ENCODE measurements around the gene MEF2C.
"Not testable (repeated sequence)": the region's sequence is repeated elsewhere in the genome, so short reads cannot be mapped to it uniquely, and the experiment has no call there.

MEF2C gene

GRCh38 chr5:88860501-88860900 lies 22.5 kb downstream of the MEF2C start:
- no peak for DNase-seq

GRCh38 chr5:88858392-88858791 lies 24.6 kb downstream of the MEF2C start:
- DNase-seq: no peak

GRCh38 chr5:88856381-88856780 lies 26.6 kb downstream of the MEF2C start:
- DNase-seq: not testable (repeated sequence)

GRCh38 chr5:88854769-88855168 lies 28.2 kb downstream of the MEF2C start:
- DNase-seq: no peak

GRCh38 chr5:88847420-88847819 lies 35.6 kb downstream of the MEF2C start:
- DNase-seq: no peak

GRCh38 chr5:88846434-88846833 lies 36.5 kb downstream of the MEF2C start:
- no peak for DNase-seq

- DNase-seq: no peak
Measured at GRCh38 chr5:88845081-88845697, 37.8 kb downstream of the MEF2C start.

- no peak for DNase-seq
Measured at GRCh38 chr5:88842784-88843183, 40.2 kb downstream of the MEF2C start.

- DNase-seq: no peak
Measured at GRCh38 chr5:88841212-88841611, 41.8 kb downstream of the MEF2C start.

GRCh38 chr5:88840495-88840894 lies 42.5 kb downstream of the MEF2C start:
- DNase-seq: no peak

- no peak for DNase-seq
Measured at GRCh38 chr5:88839238-88839637, 43.7 kb downstream of the MEF2C start.

GRCh38 chr5:88838500-88838899 lies 44.5 kb downstream of the MEF2C start:
- no peak for DNase-seq

- no peak for DNase-seq
Measured at GRCh38 chr5:88837817-88838216, 45.2 kb downstream of the MEF2C start.

GRCh38 chr5:88837222-88837621 lies 45.8 kb downstream of the MEF2C start:
- no peak for DNase-seq

GRCh38 chr5:88836195-88836838 lies 46.7 kb downstream of the MEF2C start:
- no peak for DNase-seq

- no peak for DNase-seq
Measured at GRCh38 chr5:88834499-88834898, 48.5 kb downstream of the MEF2C start.

- DNase-seq: no peak
Measured at GRCh38 chr5:88834131-88834462, 48.9 kb downstream of the MEF2C start.

- DNase-seq: peak; percentile 4 to 18
Measured at GRCh38 chr5:88833371-88834130, 49.4 kb downstream of the MEF2C start.

- no peak for DNase-seq
Measured at GRCh38 chr5:88831816-88832215, 51.2 kb downstream of the MEF2C start.

- DNase-seq: no peak
Measured at GRCh38 chr5:88830567-88830966, 52.4 kb downstream of the MEF2C start.

- DNase-seq: no peak
Measured at GRCh38 chr5:88829775-88830174, 53.2 kb downstream of the MEF2C start.

GRCh38 chr5:88829054-88829453 lies 53.9 kb downstream of the MEF2C start:
- no peak for DNase-seq

GRCh38 chr5:88827997-88828396 lies 55.0 kb downstream of the MEF2C start:
- no peak for DNase-seq

Measured in activated CD4-positive, alpha-beta T cell treated with anti-CD3 and anti-CD28 coated beads, Interleukin-2, amount 50 U/mL, for 4 hours (primary cell).